GM20000 (cell line): Measurements from ENCODE around the gene TMPRSS5.
A peak's percentile ranks its signal among the peaks of the same experiment; 100 is the strongest.

Experiments used
- DNase-seq: peaks from one replicate; pipeline ENCODE4 v3.0.0; 2012; ENCODE audit warnings: low spot score
- CTCF ChIP-seq: IDR thresholded peaks from 2 replicates; pipeline ENCODE4 v1.5.1; 2012; ENCODE audit warnings: mild to moderate bottlenecking, control low read depth; ENCODE audit errors: extremely low read depth, missing control alignments

Gene TMPRSS5

GRCh38 chr11:113705871-113706655 is at the start of gene TMPRSS5:
Gene TMPRSS5, minus strand, starts transcription at chr11:113706308. Its CDS starts 84 bp downstream, at chr11:113706224.
- no peak for DNase-seq
- no peak for TF ChIP-seq CTCF

GRCh38 chr11:113752932-113753331 is 46.8 kb upstream of the TMPRSS5 start:
- no peak for DNase-seq
- no peak for TF ChIP-seq CTCF

DNA sequence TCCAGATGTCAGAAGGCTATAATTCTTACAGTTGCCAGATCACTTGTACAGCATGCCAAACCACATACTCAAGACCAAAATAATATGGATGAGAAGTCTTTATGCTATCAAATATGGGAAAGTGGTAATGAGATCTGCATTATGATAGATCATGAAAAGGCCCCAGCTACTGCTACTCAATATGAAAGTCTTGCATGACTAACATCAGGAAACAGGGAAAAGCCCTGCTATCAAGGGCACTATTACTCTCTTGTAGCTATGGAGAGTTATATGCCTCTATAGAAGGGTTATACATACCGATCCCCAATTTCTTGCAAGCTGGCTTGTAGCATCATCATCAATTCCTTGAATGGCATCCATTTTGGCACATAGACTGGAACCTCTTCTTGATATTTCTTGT is 30.2 kb upstream of the TMPRSS5 start:
- DNase-seq, result no peak
- no peak for TF ChIP-seq CTCF

- no peak for TF ChIP-seq CTCF
- DNase-seq, result no peak
Measured at GRCh38 chr11:113732092-113732491, 26.0 kb upstream of the TMPRSS5 start.

DNA sequence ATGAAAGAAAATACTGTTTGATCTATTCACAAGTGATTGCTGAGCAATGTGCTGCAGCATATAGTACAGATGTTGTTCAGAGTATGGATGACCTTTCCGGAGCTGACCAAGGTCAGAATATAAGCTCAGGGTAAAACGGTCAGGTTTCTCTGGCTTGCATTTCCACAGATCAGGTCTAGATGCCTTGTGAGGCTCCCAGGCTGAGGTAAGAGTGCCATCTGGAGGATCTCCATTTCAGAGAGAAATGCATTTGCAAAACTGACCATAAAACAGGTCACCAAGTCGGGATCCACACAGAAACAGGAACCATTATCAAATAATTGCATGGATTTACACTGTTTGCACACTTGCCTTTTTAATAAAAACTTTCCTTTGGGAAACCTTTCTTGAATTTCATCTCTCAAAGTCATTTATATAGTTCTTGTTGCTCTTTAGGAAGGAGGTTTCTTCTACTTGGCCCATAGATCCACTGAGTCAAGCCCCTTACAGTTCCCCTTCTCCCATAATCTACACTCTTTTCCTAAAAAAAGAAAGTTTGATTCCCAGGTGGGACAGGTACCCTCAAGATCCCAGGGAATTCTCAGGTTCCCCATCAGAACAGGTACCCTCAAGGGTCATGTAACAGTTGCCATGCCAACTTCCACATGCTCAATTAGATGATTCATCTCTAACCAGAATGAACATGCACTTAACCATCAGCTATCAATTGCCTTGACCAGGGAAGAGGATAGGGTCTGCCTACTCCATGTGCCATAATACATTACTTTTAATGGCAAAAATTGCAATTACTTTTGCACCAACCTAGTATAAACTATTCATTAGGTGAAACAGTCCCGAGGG is 25.0 kb upstream of the TMPRSS5 start:
- peak; percentile 13 for DNase-seq

GRCh38 chr11:113729456-113729855 is 23.3 kb upstream of the TMPRSS5 start:
- TF ChIP-seq CTCF, result no peak

More for the DNA sequence above, 25.0 kb upstream of the TMPRSS5 start:
- TF ChIP-seq CTCF, result peak; percentile 7

DNA sequence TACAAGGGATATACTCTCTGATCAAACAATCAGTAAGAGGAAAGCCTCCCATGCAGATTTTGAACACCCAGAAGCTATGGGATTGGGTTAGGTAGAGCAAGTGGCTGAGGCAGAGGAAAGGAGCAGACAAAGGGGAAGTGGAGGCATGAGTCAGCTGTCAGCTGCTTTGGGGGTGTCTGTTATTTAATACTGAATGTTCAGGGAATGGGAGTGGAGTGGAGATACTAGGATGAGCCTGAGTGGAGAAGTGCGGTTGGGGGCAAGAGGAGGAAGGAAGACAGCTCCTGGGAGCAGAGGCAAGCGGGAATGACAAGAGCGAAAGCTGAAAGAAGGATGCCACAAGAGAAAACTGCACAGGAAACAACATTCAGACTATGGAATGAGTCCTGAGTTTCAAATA is 22.7 kb upstream of the TMPRSS5 start:
- TF ChIP-seq CTCF, result no peak
- no peak for DNase-seq

More at GRCh38 chr11:113729456-113729855, 23.3 kb upstream of the TMPRSS5 start:
- DNase-seq, result no peak
